ENCODE results near the gene C4A.
"Not testable (repeated sequence)": the region's sequence is repeated elsewhere in the genome, so short reads cannot be mapped to it uniquely, and the experiment has no call there.

The C4A gene

DNA sequence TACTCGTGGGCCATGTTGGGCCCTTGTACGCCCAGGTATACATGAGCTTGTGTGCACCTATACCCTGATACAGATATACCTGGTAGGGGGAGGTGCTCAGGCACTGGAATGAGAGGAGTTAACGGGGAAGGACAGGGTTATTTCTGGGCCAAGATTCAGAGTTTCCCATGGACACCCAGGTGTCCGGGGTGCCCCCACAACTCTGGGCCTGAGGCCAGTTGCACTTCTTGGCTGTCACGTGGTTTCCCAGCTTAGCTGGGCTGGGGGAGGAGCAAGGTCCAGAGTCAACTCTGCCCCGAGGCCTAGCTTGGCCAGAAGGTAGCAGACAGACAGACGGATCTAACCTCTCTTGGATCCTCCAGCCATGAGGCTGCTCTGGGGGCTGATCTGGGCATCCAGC, at the start of gene C4A:
Gene C4A (plus strand): TSS at position 314 of the 400 bp plus-strand sequence. CDS start 51 bp downstream, at position 365.
- DNase-seq = not testable (repeated sequence)

GRCh38 chr6:31932137-31932536, 49.7 kb upstream of the C4A start:
- not testable (repeated sequence) for DNase-seq

DNA sequence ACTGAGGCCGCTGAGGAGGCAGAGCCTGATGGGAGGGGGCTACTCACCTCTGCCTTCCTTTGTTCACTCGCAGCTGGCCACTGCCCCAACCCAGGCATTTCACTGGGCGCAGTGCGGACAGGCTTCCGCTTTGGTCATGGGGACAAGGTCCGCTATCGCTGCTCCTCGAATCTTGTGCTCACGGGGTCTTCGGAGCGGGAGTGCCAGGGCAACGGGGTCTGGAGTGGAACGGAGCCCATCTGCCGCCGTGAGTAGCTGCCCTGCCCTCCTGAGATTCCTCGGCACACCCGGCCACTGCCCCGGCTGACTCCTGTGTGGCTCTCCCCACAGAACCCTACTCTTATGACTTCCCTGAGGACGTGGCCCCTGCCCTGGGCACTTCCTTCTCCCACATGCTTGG, 48.3 kb upstream of the C4A start:
- DNase-seq = no peak

GRCh38 chr6:31935021-31935420, 46.8 kb upstream of the C4A start:
- DNase-seq = no peak

DNA sequence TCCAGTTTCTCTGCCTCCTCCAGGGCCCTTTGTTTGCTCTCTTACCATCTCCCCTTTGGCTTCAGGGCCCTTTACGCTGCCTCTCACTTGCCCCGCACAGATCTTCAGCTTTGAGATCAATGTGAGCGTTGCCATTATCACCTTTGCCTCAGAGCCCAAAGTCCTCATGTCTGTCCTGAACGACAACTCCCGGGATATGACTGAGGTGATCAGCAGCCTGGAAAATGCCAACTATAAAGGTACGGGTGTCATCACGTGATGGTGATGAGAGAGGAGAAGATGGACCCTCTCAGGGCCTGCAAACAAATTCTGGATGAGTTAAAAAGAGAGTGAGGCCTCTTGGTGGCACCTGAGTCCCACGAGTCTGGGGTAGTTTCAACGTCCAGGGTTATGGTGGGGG, 46.0 kb upstream of the C4A start:
- DNase-seq = no peak

GRCh38 chr6:31940256-31940664, 41.6 kb upstream of the C4A start:
- DNase-seq = peak; percentile 52

DNA sequence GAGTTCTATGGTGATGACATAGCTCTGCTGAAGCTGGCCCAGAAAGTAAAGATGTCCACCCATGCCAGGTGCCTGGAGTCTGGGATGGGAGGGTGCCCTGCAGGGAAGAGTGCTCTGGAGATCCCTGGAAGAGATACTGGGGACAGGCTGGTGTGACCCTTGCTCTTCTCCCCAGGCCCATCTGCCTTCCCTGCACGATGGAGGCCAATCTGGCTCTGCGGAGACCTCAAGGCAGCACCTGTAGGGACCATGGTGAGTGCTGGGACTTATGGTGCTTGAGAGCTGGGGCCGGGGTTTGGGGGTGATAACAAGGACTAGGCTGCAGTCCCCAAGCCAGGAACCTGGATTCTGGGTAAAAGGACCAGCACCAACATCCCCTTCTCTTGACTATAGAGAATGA, 38.1 kb upstream of the C4A start:
- no peak for DNase-seq

- no peak for DNase-seq
These were observed 36.7 kb upstream of the C4A start for GRCh38 chr6:31945154-31945506.

- peak; percentile 18 for DNase-seq
These were observed 36.1 kb upstream of the C4A start, which contains the start of gene CFB for GRCh38 chr6:31945507-31946369. Gene CFB (plus strand): TSS chr6:31946095. CDS start chr6:31946222, 127 bp downstream.

GRCh38 chr6:31946370-31946885, 35.4 kb upstream of the C4A start:
- no peak for DNase-seq

DNA sequence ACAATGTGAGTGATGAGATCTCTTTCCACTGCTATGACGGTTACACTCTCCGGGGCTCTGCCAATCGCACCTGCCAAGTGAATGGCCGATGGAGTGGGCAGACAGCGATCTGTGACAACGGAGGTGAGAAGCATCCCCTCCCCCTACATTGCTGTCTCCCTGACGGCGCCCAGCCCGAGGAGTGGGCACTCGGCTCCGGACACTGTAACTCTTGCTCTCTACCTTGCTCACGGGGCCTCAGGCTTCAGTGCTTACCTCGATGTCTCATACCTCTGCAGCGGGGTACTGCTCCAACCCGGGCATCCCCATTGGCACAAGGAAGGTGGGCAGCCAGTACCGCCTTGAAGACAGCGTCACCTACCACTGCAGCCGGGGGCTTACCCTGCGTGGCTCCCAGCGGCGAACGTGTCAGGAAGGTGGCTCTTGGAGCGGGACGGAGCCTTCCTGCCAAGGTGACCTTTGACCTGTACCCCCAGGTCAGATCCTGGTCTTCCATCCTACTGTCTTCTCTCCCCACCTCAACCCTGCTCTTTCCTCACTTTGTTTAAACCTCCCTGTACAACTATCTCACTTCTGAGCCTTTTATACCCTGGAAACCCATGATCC, 34.7 kb upstream of the C4A start:
- no peak for DNase-seq

DNA sequence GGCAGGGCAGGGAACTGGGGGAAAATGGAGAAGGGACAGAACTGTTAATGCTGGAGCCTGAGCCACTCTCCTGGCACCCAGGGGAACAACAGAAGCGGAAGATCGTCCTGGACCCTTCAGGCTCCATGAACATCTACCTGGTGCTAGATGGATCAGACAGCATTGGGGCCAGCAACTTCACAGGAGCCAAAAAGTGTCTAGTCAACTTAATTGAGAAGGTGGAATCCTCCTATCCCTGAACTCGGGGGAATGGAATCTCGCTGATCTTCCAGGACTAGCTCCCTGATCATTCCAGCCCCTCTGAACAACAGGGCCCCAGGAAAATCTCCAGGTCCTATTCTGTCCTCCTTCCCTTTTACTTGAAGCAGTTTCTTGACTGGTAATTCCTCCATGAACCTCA, 34.0 kb upstream of the C4A start:
- DNase-seq = no peak

DNA sequence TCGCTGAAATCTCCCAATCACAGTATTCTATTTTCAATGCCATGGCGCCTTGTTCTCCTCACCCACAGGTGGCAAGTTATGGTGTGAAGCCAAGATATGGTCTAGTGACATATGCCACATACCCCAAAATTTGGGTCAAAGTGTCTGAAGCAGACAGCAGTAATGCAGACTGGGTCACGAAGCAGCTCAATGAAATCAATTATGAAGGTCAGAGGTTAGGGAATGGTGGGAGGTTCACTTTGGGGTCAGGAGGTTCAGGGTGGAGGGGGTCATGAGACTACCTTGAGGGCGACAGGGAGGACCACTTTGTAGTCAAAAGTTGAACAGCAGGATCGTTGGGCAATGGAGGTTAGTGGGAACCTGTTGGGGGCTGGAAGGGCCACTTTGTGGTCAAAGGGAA, 33.6 kb upstream of the C4A start:
- DNase-seq = no peak

DNA sequence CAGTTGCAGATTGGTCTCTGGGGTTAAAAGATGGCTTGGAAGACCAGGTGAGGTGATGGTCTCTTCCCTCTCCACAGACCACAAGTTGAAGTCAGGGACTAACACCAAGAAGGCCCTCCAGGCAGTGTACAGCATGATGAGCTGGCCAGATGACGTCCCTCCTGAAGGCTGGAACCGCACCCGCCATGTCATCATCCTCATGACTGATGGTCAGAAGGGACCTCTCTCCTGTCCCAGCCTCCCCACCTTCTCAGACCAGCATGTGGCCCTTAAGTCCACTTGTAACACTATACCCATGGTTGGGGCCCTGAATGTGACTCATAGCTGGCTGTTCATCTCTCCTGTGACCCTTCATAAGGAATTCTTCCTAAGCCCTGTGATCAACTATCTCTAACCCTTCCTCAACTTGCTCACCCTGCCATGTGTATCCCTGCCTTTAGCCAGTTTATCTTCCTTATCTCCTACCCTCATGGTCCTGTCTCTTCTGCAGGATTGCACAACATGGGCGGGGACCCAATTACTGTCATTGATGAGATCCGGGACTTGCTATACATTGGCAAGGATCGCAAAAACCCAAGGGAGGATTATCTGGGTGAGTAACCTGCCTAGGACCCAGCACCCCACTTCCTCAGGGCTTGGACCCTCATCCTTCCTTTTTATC, 33.0 kb upstream of the C4A start:
- peak; percentile 12 for DNase-seq

DNA sequence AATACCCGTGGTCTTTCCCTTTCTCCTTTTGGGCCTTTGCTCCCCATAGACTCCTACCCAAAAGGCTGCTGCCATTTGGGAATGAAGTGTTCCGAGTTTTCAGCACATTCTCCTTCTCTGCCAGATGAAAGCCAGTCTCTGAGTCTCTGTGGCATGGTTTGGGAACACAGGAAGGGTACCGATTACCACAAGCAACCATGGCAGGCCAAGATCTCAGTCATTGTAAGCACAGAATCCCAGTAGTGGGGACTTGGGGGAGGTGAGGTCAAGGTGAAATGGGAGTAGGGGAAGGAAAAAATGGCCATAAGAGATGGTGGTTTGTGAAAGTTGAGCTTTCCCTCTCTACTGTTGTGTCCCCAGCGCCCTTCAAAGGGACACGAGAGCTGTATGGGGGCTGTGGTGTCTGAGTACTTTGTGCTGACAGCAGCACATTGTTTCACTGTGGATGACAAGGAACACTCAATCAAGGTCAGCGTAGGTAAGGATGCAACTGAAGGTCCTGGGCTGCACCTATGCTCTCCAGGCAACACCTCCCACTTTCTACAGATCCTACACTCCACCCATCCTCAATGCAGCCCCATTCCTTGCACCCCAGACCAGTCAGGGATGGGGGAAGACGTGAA, 31.8 kb upstream of the C4A start:
- no peak for DNase-seq

- DNase-seq = peak; percentile 59
These were observed 29.6 kb upstream of the C4A start for GRCh38 chr6:31952140-31952805.

- DNase-seq = no peak
These were observed 29.0 kb upstream of the C4A start for GRCh38 chr6:31952890-31953289.

- no peak for DNase-seq
These were observed 27.3 kb upstream of the C4A start for GRCh38 chr6:31954511-31954910.

- no peak for DNase-seq
These were observed 25.1 kb upstream of the C4A start for GRCh38 chr6:31956796-31957195.

DNA sequence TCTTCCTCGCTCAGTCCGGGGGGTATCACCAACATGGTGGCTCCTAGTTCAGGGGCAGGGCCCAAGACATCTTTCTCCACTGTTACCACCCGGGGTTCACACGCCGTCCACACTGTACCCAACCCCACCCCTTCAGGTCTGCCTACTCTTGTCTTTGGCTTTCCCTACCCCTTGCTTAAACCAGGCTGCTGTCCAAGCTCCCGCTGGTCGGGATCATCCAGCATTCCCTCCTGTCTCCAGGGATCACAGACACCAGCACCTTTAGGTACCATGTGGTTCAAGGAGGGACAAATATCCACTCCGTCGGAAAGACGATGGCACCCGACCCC, 23.5 kb upstream of the C4A start:
- DNase-seq = no peak

- DNase-seq = peak; percentile 99
These were observed 22.8 kb upstream of the C4A start, which contains the start of the genes NELFE and SKIC2 for GRCh38 chr6:31958741-31959739. Gene NELFE (minus strand): TSS chr6:31958971. CDS start chr6:31958446, 525 bp downstream. Gene SKIC2 (plus strand): TSS chr6:31959175. CDS start chr6:31959193, 18 bp downstream.
